HepG2 (cell line): ENCODE results near the gene SLC39A3. TPM values are rescaled to one million over a fixed set of nuclear protein-coding genes. Genes with fewer than 3 reads are reported as not detected.

Experiments used
- ATAC-seq: fragments of 200-7000 bp; cut with Tn5 transposase; 3 replicates; pipeline ENCODE4 v1.9.1; 2020; ENCODE audit warnings: mild to moderate bottlenecking, moderate library complexity
- BruUV-seq: library from RNA; stranded (reverse); fragments of 400-500 nt; replicated peaks from 2 replicates; lab custom pipeline; 2021; lab: Mats Ljungman, UMichigan
- CTCF ChIA-PET: fragments of 300-600 bp; formaldehyde crosslinking; extraction: SDS; loops from one replicate; lab custom pipeline; 2021; ENCODE audit warnings: low total read pairs, inconsistent platforms, low intra/inter-chr PET ratio; lab: Yijun Ruan, JAX
- POLR2A ChIA-PET: fragments of 350-600 bp; sonication (Branson Sonifier 250); formaldehyde crosslinking; loops from one replicate; lab custom pipeline; 2020; ENCODE audit warnings: antibody characterized with exemption, inconsistent platforms; lab: Yijun Ruan, JAX
- DNase-seq: peaks from one replicate; pipeline ENCODE4 v3.0.0-alpha.2; 2015; ENCODE audit warnings: low spot score
- FAIRE-seq: peaks from 3 replicates; lab custom pipeline; 2011; peaks lifted over from hg19 to GRCh38; lab: Jason Lieb, UNC
- H2AFZ ChIP-seq: one replicate; pipeline ENCODE4 v1.6.1; 2011; ENCODE audit warnings: low read length, inconsistent platforms
- H3K27ac ChIP-seq: fragments of 300-600 bp; 3 replicates; pipeline ENCODE4 v1.8.0; 2011; ENCODE audit warnings: mixed run types, mild to moderate bottlenecking, mixed read lengths, low read length, inconsistent platforms; ENCODE audit not compliant: insufficient read depth; ENCODE audit errors: extremely low read length
- H3K27me3 ChIP-seq, 2 experiments: fragments of 200-600 bp in 1 of 2; 2 replicates in 1 of 2; 3 replicates in 1 of 2; pipeline versions ENCODE4 v1.6.0 to v1.8.0; 2011; ENCODE audit warnings: low read length in 2 of 2, mild to moderate bottlenecking in 2 of 2, moderate library complexity in 2 of 2, inconsistent platforms in 1 of 2; ENCODE audit not compliant: insufficient read depth in 2 of 2, control insufficient read depth in 1 of 2
- H3K36me3 ChIP-seq, 2 experiments: fragments of 200-600 bp in 1 of 2; replicated peaks in 1 of 2; 2 replicates in 1 of 2; 3 replicates in 1 of 2; pipeline versions ENCODE4 v1.5.1 to v1.8.0; 2011; ENCODE audit warnings: low read length in 2 of 2, inconsistent platforms in 1 of 2; ENCODE audit not compliant: insufficient read depth in 2 of 2, control insufficient read depth in 1 of 2
- H3K4me1 ChIP-seq: 2 replicates; pipeline ENCODE4 v1.5.1; 2012; ENCODE audit warnings: low read length, inconsistent platforms; ENCODE audit not compliant: insufficient read depth
- H3K4me2 ChIP-seq: 2 replicates; pipeline ENCODE4 v1.6.0; 2011; ENCODE audit warnings: low read depth, low read length, inconsistent platforms
- H3K4me3 ChIP-seq, 3 experiments: fragments of 200-600 bp in 1 of 3; sonication (generic), shearing (Covaris generic) in 1 of 3; replicated peaks in 1 of 3; 2 replicates each; pipeline ENCODE4 v1.5.1; 2011 to 2016; ENCODE audit warnings: low read length in 3 of 3, inconsistent platforms in 2 of 3, low read depth in 2 of 3, mild to moderate bottlenecking in 2 of 3, control low read depth in 1 of 3, mixed read lengths in 1 of 3; ENCODE audit not compliant: insufficient read depth in 1 of 3
- H3K79me2 ChIP-seq: one replicate; pipeline ENCODE4 v1.6.1; 2011; ENCODE audit warnings: low read length, inconsistent platforms; ENCODE audit not compliant: insufficient read depth
- H3K9ac ChIP-seq: 2 replicates; pipeline ENCODE4 v1.6.0; 2011; ENCODE audit warnings: mild to moderate bottlenecking, low read depth, low read length, inconsistent platforms; ENCODE audit not compliant: insufficient read depth
- H3K9me3 ChIP-seq: 2 replicates; pipeline ENCODE4 v1.5.1; 2012; ENCODE audit warnings: mild to moderate bottlenecking, low read length
- H4K20me1 ChIP-seq: 2 replicates; pipeline ENCODE4 v1.6.0; 2011; ENCODE audit warnings: inconsistent platforms, mild to moderate bottlenecking, low read length, moderate library complexity; ENCODE audit not compliant: insufficient read depth
- BATF2 ChIP-seq: sonication (generic); formaldehyde crosslinking; IDR thresholded peaks from 2 replicates; pipeline ENCODE4 v1.8.0; 2022; ENCODE audit warnings: mild to moderate bottlenecking, missing genetic modification reagents, moderate library complexity
- FOXP4 ChIP-seq: sonication (generic); formaldehyde crosslinking; IDR thresholded peaks from 2 replicates; pipeline ENCODE4 v1.4.0; 2020; ENCODE audit warnings: missing genetic modification reagents
- GATAD2A ChIP-seq: IDR thresholded peaks from 2 replicates; pipeline ENCODE4 v1.6.1; 2016
- HOXA7 ChIP-seq: sonication (generic); formaldehyde crosslinking; IDR thresholded peaks from 2 replicates; pipeline ENCODE4 v1.8.1; 2022; ENCODE audit warnings: mild to moderate bottlenecking, missing genetic modification reagents, moderate library complexity
- MXD3 ChIP-seq: IDR thresholded peaks from 2 replicates; pipeline ENCODE4 v1.6.1; 2016; ENCODE audit warnings: mild to moderate bottlenecking, missing biosample characterization, missing genetic modification reagents
- PCBP2 ChIP-seq: fragments of 200-400 bp; formaldehyde crosslinking; optimal IDR thresholded peaks from 2 replicates; pipeline ENCODE3; 2018; ENCODE audit warnings: low read length, low read depth; ENCODE audit not compliant: poor library complexity, severe bottlenecking
- SNAI1 ChIP-seq: sonication (generic); formaldehyde crosslinking; IDR thresholded peaks from 2 replicates; pipeline ENCODE4 v1.5.0; 2020; ENCODE audit warnings: mild to moderate bottlenecking, missing genetic modification reagents, borderline replicate concordance
- ZNF143 ChIP-seq: sonication (generic); formaldehyde crosslinking; IDR thresholded peaks from 2 replicates; pipeline ENCODE4 v1.4.0; 2020; ENCODE audit warnings: missing genetic modification reagents
- ZNF329 ChIP-seq: sonication (generic); formaldehyde crosslinking; IDR thresholded peaks from 2 replicates; pipeline ENCODE4 v1.9.0; 2021; ENCODE audit warnings: low read depth, mild to moderate bottlenecking, missing genetic modification reagents
- ZNF446 ChIP-seq: sonication (generic); formaldehyde crosslinking; IDR thresholded peaks from 2 replicates; pipeline ENCODE4 v1.5.0; 2020; ENCODE audit warnings: mild to moderate bottlenecking, missing genetic modification reagents
- ZNF605 ChIP-seq: sonication (generic); formaldehyde crosslinking; IDR thresholded peaks from 2 replicates; pipeline ENCODE4 v1.8.0; 2022; ENCODE audit warnings: mild to moderate bottlenecking, missing genetic modification reagents
- WGBS: methylation state at CpG from one replicate; pipeline ENCODE4 v1.1.6; 2017; ENCODE audit warnings: low lambda C conversion rate; 5-methylcytosine and 5-hydroxymethylcytosine counted together
- in situ Hi-C: cut with HindIII; loops from 2 replicates; pipeline ENCODE4 v1.10.0; 2017; ENCODE audit warnings: low pct_unique_long_range_greater_than_20kb; ENCODE audit not compliant: extremely low pct_ligation_motif_present
- intact Hi-C: fragments of 100-400 bp; cut with micrococcal nuclease; formaldehyde crosslinking; loops from one replicate; pipeline ENCODE4 v1.10.0; 2022; ENCODE audit not compliant: unreplicated experiment
- polyA plus RNA-seq, 8 experiments: library from polyadenylated mRNA; depleted of rRNA in 3 of 8; stranded (reverse) in 7 of 8; unstranded in 1 of 8; fragments of >200 nt; fragmentation: Illumina TruSeq in 4 of 8; extraction: Trizol in 4 of 8; gene quantifications; 2 replicates each; pipeline versions ENCODE4 v1.2.1 to v1.2.3, GENCODE V29; 2011 to 2016; ENCODE audit warnings: low read depth in 4 of 8, missing spikeins in 1 of 8, mixed read lengths in 1 of 8; ENCODE audit not compliant: insufficient read depth in 1 of 8
- total RNA-seq, 5 experiments: library from RNA; depleted of rRNA; stranded (reverse); fragments of >200 nt; fragmentation: Illumina TruSeq; extraction: Trizol; gene quantifications; 2 replicates each; pipeline ENCODE4 v1.2.3, GENCODE V29; 2016; ENCODE audit warnings: low read depth in 1 of 5
- TF ChIP-seq, protein P1 (sequence below): sonication (generic); formaldehyde crosslinking; IDR thresholded peaks from 2 replicates; pipeline ENCODE4 v1.4.0; 2020; ENCODE audit warnings: missing genetic modification reagents, borderline replicate concordance
- TF ChIP-seq, protein P2 (sequence below): sonication (generic); formaldehyde crosslinking; IDR thresholded peaks from 2 replicates; pipeline ENCODE4 v1.5.0; 2020; ENCODE audit warnings: missing genetic modification reagents, mild to moderate bottlenecking, borderline replicate concordance

SLC39A3 gene
- total and polyA plus RNA-seq, 2 of the 13 experiments (the other 11 are each of a cell fraction or from before 2014, with no cell fraction given), result 33.6 to 41.6 TPM

- TF ChIP-seq, protein P1, sequence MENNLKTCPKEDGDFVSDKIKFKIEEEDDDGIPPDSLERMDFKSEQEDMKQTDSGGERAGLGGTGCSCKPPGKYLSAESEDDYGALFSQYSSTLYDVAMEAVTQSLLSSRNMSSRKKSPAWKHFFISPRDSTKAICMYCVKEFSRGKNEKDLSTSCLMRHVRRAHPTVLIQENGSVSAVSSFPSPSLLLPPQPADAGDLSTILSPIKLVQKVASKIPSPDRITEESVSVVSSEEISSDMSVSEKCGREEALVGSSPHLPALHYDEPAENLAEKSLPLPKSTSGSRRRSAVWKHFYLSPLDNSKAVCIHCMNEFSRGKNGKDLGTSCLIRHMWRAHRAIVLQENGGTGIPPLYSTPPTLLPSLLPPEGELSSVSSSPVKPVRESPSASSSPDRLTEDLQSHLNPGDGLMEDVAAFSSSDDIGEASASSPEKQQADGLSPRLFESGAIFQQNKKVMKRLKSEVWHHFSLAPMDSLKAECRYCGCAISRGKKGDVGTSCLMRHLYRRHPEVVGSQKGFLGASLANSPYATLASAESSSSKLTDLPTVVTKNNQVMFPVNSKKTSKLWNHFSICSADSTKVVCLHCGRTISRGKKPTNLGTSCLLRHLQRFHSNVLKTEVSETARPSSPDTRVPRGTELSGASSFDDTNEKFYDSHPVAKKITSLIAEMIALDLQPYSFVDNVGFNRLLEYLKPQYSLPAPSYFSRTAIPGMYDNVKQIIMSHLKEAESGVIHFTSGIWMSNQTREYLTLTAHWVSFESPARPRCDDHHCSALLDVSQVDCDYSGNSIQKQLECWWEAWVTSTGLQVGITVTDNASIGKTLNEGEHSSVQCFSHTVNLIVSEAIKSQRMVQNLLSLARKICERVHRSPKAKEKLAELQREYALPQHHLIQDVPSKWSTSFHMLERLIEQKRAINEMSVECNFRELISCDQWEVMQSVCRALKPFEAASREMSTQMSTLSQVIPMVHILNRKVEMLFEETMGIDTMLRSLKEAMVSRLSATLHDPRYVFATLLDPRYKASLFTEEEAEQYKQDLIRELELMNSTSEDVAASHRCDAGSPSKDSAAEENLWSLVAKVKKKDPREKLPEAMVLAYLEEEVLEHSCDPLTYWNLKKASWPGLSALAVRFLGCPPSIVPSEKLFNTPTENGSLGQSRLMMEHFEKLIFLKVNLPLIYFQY, result no peak
- TF ChIP-seq BATF2 (CRISPR knock-in tag) (no peak), ZNF329 (CRISPR knock-in tag) (no peak), HOXA7 (CRISPR knock-in tag) (no peak)
- TF ChIP-seq, all 625 proteins: peak for 0
Measured at GRCh38 chr19:2787115-2787514, 47.3 kb upstream of the SLC39A3 start (continued).

DNA sequence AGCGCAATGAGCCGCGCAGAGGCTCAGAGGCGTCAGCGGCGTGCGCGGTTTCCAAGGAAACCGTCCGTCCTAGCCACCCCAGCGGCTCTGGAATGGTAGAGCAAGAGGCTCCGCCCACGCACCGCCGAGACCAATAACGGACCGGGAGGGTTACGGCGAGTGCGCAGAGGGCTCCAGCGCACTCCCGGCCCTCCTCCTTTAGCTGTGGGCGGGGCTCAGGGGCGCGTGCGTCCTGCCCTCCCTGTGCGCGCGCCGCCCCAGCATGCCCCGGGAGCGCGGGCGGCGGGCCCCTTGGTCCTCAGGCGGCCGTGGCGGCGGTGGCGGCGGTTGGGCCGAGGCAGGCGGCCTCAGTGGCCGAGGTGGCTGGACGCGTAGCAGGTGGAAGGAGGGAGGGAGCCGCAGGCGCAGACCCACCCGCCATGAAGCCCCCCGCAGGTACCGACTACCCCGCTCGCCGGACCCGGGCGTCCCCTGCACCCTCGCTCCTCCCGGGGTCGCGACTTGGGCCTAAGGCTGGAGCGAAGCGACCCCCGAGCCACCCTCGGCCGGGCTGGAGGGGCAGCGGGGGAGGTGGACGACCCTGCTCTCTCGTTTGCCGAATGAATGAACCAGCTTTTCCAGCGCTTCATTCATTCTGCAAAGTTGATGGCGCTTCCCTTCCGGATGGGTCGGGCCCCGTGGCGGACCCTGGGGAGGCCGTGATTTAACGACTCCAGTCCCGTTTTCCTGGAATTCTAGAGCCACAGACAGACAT lies 45.6 kb upstream of the SLC39A3 start, which contains the start of gene THOP1:
Gene THOP1, plus strand, starts transcription at position 260 of the 754 bp plus-strand sequence. Its CDS starts 160 bp downstream, at position 420.
- in situ Hi-C loops, result no loop called here
- TF ChIP-seq, protein P2, sequence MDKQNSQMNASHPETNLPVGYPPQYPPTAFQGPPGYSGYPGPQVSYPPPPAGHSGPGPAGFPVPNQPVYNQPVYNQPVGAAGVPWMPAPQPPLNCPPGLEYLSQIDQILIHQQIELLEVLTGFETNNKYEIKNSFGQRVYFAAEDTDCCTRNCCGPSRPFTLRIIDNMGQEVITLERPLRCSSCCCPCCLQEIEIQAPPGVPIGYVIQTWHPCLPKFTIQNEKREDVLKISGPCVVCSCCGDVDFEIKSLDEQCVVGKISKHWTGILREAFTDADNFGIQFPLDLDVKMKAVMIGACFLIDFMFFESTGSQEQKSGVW (CRISPR knock-in tag), result no peak
- TF ChIP-seq MXD3 (0 out of 2 replicates have a peak, but pooled peaks have one; percentile 15), GATAD2A (CRISPR knock-in tag) (no peak), ZNF605 (CRISPR knock-in tag) (0 out of 2 replicates have a peak, but pooled peaks have one; percentile 48), PCBP2 (no peak), ZNF446 (CRISPR knock-in tag) (peak; percentile 88), ZNF143 (peak; percentile 85), FOXP4 (CRISPR knock-in tag) (no peak), SNAI1 (CRISPR knock-in tag) (0 out of 2 replicates have a peak, but pooled peaks have one; percentile 59)

More for the DNA sequence above, 45.6 kb upstream of the SLC39A3 start, which contains the start of gene THOP1:
- BruUV-seq, result TSS peak; percentile 83
- FAIRE-seq (peak; percentile 93), ATAC-seq (peak; percentile 85), DNase-seq (peak; percentile 97)
- Histone ChIP-seq H3K4me1 (peaks cover 82% of the 10 kb centered on the region), H3K27ac (peak within 1 kb of the TSS; percentile 67), H3K4me2 (peak within 1 kb of the TSS; percentile 97), H3K36me3 (peaks cover 0 to 4% of the 10 kb centered on the region in 2 experiments; a peak in 2 of 5 replicates), H4K20me1 (peaks cover 12% of the 10 kb centered on the region), H3K4me3 (peak within 1 kb of the TSS; percentile 78 to 90 (median 80)), H2AFZ (peak within 1 kb of the TSS; percentile 16), H3K79me2 (peaks cover 61% of the 10 kb centered on the region), H3K27me3 (no peaks in the 10 kb centered on the region; a peak in 1 of 5 replicates), H3K9me3 (no peaks in the 10 kb centered on the region), H3K9ac (peak within 1 kb of the TSS; percentile 93)
- ChIA-PET CTCF (no interaction called here), POLR2A (interaction anchor here (0.9 to 1.5 kb wide), 7 partner anchors 10 to 165 kb away, joined by 4 to 14 read pairs (median 5); partner anchors contain the start of genes SLC39A3, ZNF554, ZNF555 and ZNF556)
- WGBS, result 0% methylated on average over 20 of the region's 78 CpGs
- intact Hi-C loops, result no loop called here
